Stimulated activated CD8-positive, alpha-beta memory T cell treated with anti-CD3 and anti-CD28 coated beads, Interleukin-15, amount 100 ng/mL, for 24 hours (primary cell): Measurements from ENCODE around the gene TLE3.
A peak's percentile ranks its signal among the peaks of the same experiment; 100 is the strongest.
"Not testable (repeated sequence)": the region's sequence is repeated elsewhere in the genome, so short reads cannot be mapped to it uniquely, and the experiment has no call there.

Experiments
- DNase-seq: peaks from one replicate; pipeline ENCODE4 v3.0.0-alpha.2; 2020; ENCODE audit warnings: low read depth

TLE3 gene

GRCh38 chr15:70126362-70126761 is 28.6 kb upstream of the TLE3 start:
- DNase-seq, result no peak

- DNase-seq, result no peak
Observed at GRCh38 chr15:70125605-70126004, 27.9 kb upstream of the TLE3 start.

GRCh38 chr15:70121624-70122302 is 24.0 kb upstream of the TLE3 start:
- no peak for DNase-seq

GRCh38 chr15:70120958-70121623 is 23.4 kb upstream of the TLE3 start:
- no peak for DNase-seq

GRCh38 chr15:70119911-70120508 is 22.3 kb upstream of the TLE3 start:
- DNase-seq, result no peak

- no peak for DNase-seq
Observed at GRCh38 chr15:70118599-70118998, 20.9 kb upstream of the TLE3 start.

- no peak for DNase-seq
Observed at GRCh38 chr15:70116317-70116716, 18.6 kb upstream of the TLE3 start.

- no peak for DNase-seq
Observed at GRCh38 chr15:70114221-70114620, 16.5 kb upstream of the TLE3 start.

- DNase-seq, result no peak
Observed at GRCh38 chr15:70113304-70113700, 15.6 kb upstream of the TLE3 start.

- not testable (repeated sequence) for DNase-seq
Observed at GRCh38 chr15:70112572-70113303, 15.0 kb upstream of the TLE3 start.

- DNase-seq, result no peak
Observed at GRCh38 chr15:70112074-70112395, 14.3 kb upstream of the TLE3 start.

GRCh38 chr15:70111203-70112073 is 13.7 kb upstream of the TLE3 start:
- no peak for DNase-seq

GRCh38 chr15:70109978-70110377 is 12.3 kb upstream of the TLE3 start:
- DNase-seq, result no peak

- no peak for DNase-seq
Observed at GRCh38 chr15:70109531-70109930, 11.8 kb upstream of the TLE3 start.

GRCh38 chr15:70103880-70104626 is 6.3 kb upstream of the TLE3 start:
- DNase-seq, result no peak

- DNase-seq, result no peak
Observed at GRCh38 chr15:70102827-70103226, 5.1 kb upstream of the TLE3 start.

- no peak for DNase-seq
Observed at GRCh38 chr15:70101459-70102113, 3.9 kb upstream of the TLE3 start.

- peak; percentile 20 for DNase-seq
Observed at GRCh38 chr15:70100474-70101341, 3.0 kb upstream of the TLE3 start.

GRCh38 chr15:70099967-70100473 is 2.3 kb upstream of the TLE3 start:
- DNase-seq, result no peak
